Uterus (tissue), 2 donors: ENCODE data around the gene OTOG.

Experiments
- POLR2A ChIP-seq, 2 donors: fragments of 450-650 bp; IDR thresholded peaks; one replicate each; pipeline ENCODE4 v1.6.1; 2016; ENCODE audit warnings: antibody characterized with exemption in 2 of 2, mild to moderate bottlenecking in 1 of 2, moderate library complexity in 1 of 2
- TF ChIP-seq, protein P1 (sequence below), 4 experiments: fragments of 200-600 bp in 2 of 4; fragments of 450-650 bp in 2 of 4; sonication (generic) in 2 of 4; IDR thresholded peaks; one replicate each; pipeline ENCODE4 v1.5.1; 2016 to 2019; ENCODE audit warnings: antibody characterized with exemption in 4 of 4, mild to moderate bottlenecking in 2 of 4, moderate library complexity in 1 of 4

DNA sequence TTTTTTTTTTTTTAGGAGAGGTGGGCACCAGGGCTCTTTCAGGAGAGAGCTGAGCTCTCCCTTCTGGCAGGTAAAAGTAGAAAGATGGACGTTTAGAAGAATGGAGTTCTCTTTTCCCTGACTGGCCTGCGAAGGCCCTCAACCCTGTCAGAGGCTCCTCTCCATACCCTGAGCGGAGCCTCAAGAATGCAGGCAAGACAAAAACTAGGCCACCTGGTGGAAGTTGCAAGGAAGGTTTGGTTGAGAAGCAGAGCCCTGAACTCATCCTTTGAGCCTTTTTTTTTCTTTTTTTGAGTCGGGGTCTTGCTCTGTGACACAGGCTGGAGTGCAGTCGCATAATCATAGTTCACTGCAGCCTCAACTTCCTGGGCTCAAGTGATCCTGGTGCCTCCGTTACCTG lies 1.4 kb downstream of the OTOG start:
- TF ChIP-seq, protein P1, sequence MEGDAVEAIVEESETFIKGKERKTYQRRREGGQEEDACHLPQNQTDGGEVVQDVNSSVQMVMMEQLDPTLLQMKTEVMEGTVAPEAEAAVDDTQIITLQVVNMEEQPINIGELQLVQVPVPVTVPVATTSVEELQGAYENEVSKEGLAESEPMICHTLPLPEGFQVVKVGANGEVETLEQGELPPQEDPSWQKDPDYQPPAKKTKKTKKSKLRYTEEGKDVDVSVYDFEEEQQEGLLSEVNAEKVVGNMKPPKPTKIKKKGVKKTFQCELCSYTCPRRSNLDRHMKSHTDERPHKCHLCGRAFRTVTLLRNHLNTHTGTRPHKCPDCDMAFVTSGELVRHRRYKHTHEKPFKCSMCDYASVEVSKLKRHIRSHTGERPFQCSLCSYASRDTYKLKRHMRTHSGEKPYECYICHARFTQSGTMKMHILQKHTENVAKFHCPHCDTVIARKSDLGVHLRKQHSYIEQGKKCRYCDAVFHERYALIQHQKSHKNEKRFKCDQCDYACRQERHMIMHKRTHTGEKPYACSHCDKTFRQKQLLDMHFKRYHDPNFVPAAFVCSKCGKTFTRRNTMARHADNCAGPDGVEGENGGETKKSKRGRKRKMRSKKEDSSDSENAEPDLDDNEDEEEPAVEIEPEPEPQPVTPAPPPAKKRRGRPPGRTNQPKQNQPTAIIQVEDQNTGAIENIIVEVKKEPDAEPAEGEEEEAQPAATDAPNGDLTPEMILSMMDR (IDR thresholded peaks at IDR 0.05), result no peak
- TF ChIP-seq POLR2A (IDR thresholded peaks at IDR 0.05), result no peak
